CD4-positive, alpha-beta T cell treated with Interleukin-15 for 4 hours (primary cell): ENCODE results near the gene MAP2K5.
A peak's percentile ranks its signal among the peaks of the same experiment; 100 is the strongest.

Source experiments
- DNase-seq: peaks from one replicate; pipeline ENCODE4 v3.0.0-alpha.2; 2020; ENCODE audit warnings: low spot score

Gene MAP2K5

GRCh38 chr15:67723294-67724024, 181.0 kb downstream of the MAP2K5 start:
- no peak for DNase-seq

- no peak for DNase-seq
These were observed 182.3 kb downstream of the MAP2K5 start for GRCh38 chr15:67724691-67725375.

- DNase-seq, result no peak
These were observed 187.6 kb downstream of the MAP2K5 start for GRCh38 chr15:67730135-67730534.

- no peak for DNase-seq
These were observed 188.7 kb downstream of the MAP2K5 start for GRCh38 chr15:67731112-67731721.

GRCh38 chr15:67732164-67732563, 189.7 kb downstream of the MAP2K5 start:
- DNase-seq, result no peak

GRCh38 chr15:67732671-67733374, 190.3 kb downstream of the MAP2K5 start:
- DNase-seq, result no peak

- no peak for DNase-seq
These were observed 193.4 kb downstream of the MAP2K5 start for GRCh38 chr15:67735896-67736295.

- no peak for DNase-seq
These were observed 194.3 kb downstream of the MAP2K5 start for GRCh38 chr15:67736810-67737209.

GRCh38 chr15:67738056-67738455, 195.6 kb downstream of the MAP2K5 start:
- no peak for DNase-seq

- DNase-seq, result no peak
These were observed 197.9 kb downstream of the MAP2K5 start for GRCh38 chr15:67740405-67740804.

- no peak for DNase-seq
These were observed 198.8 kb downstream of the MAP2K5 start for GRCh38 chr15:67741308-67741707.

- DNase-seq, result no peak
These were observed 201.1 kb downstream of the MAP2K5 start for GRCh38 chr15:67743558-67743957.

GRCh38 chr15:67744331-67745072, 202.0 kb downstream of the MAP2K5 start:
- no peak for DNase-seq

- DNase-seq, result no peak
These were observed 202.8 kb downstream of the MAP2K5 start for GRCh38 chr15:67745073-67746006.

- DNase-seq, result no peak
These were observed 203.5 kb downstream of the MAP2K5 start for GRCh38 chr15:67746022-67746421.

- DNase-seq, result peak; percentile 2
These were observed 203.9 kb downstream of the MAP2K5 start for GRCh38 chr15:67746450-67746849.

- no peak for DNase-seq
These were observed 205.4 kb downstream of the MAP2K5 start for GRCh38 chr15:67747921-67748320.

- DNase-seq, result no peak
These were observed 207.9 kb downstream of the MAP2K5 start for GRCh38 chr15:67750371-67750770.

- no peak for DNase-seq
These were observed 211.4 kb downstream of the MAP2K5 start for GRCh38 chr15:67753891-67754290.

- DNase-seq, result no peak
These were observed 212.8 kb downstream of the MAP2K5 start for GRCh38 chr15:67755264-67755663.

- DNase-seq, result no peak
These were observed 213.4 kb downstream of the MAP2K5 start for GRCh38 chr15:67755936-67756335.
